Measurements from ENCODE around the gene ZSWIM5. TPM values are rescaled to one million over a fixed set of nuclear protein-coding genes. Genes with fewer than 3 reads are reported as not detected.

Gene ZSWIM5
- total and polyA plus RNA-seq, 2 of the 8 experiments (the other 6 are each of a cell fraction or from before 2014, with no cell fraction given): 2.5 to 3.9 TPM

DNA sequence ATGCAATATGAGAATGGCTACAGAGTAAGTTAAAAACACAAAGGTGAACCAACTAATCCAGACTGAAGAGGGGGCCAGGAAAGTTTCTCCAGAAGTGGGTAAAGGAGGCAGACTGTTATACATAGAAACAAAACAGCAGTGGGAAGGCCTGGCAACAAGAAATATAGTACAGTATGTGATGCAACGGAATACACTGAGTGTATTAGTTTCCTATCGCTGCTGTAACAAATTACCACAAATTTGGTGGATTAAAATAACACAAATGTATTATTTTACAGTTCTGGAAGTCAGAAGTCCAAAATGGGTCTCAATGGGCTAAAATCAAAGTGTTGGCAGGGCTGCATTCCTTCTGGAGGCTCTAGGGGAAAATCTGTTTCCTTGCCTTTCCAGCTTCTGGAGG lies 95.2 kb downstream of the ZSWIM5 start:
- H3K18ac ChIP-seq (ENCODE audit: extremely low read depth, low read length): no peak overlapping the region
- no peaks in the 10 kb centered on the region for H3K4me1 ChIP-seq (replicated peaks in 1 of 4; ENCODE audit: control insufficient read depth in 3 of 4, insufficient read depth in 4 of 4, low read length in 3 of 4)
- no peak overlapping the region for H3K23ac ChIP-seq (ENCODE audit: insufficient read length)
- H3K79me2 ChIP-seq (ENCODE audit: control insufficient read depth in 1 of 2, insufficient read depth in 2 of 2, low read length in 2 of 2): no peaks in the 10 kb centered on the region
- H4K91ac ChIP-seq (replicated peaks; ENCODE audit: insufficient read length, low read length): no peak overlapping the region
- H3K27me3 ChIP-seq (replicated peaks in 1 of 4; ENCODE audit: control insufficient read depth in 3 of 4, extremely low read depth in 1 of 4, insufficient read depth in 3 of 4, low read length in 3 of 4): peaks cover 0 to 1% (median 0%) of the 10 kb centered on the region in 4 experiments; a peak in 1 of 7 replicates
- H2BK12ac ChIP-seq (ENCODE audit: low read depth, low read length): no peak overlapping the region
- no peak for FAIRE-seq
- no peak overlapping the region for H3K9ac ChIP-seq (replicated peaks in 1 of 4; ENCODE audit: extremely low read depth in 1 of 4, low read depth in 3 of 4, low read length in 3 of 4)
- CTCF ChIA-PET (ENCODE audit: partially characterized antibody): interaction anchor here (0.6 kb wide), 1 partner anchor 63 kb away, joined by 3 read pairs; no protein-coding TSS in a partner anchor
- H2BK5ac ChIP-seq (ENCODE audit: low read depth, low read length): no peak overlapping the region
- H3K14ac ChIP-seq (ENCODE audit: insufficient read length): no peak overlapping the region
- no peak overlapping the region for H4K8ac ChIP-seq (ENCODE audit: extremely low read depth, insufficient read depth, low read length)
- H4K5ac ChIP-seq (ENCODE audit: insufficient read length, low read depth, low read length): no peak overlapping the region
- no peaks in the 10 kb centered on the region for H3K79me1 ChIP-seq (ENCODE audit: low read depth, low read length)
- H3K23me2 ChIP-seq (ENCODE audit: low read depth, low read length): no peaks in the 10 kb centered on the region
- no peak overlapping the region for H3K4ac ChIP-seq (replicated peaks; ENCODE audit: insufficient read length, low read depth, low read length)
- H3K27ac ChIP-seq (ENCODE audit: low read depth, low read length): no peak overlapping the region
- DNase-seq (ENCODE audit: low read depth in 1 of 2, low spot score in 2 of 2): no peak
- H2AK5ac ChIP-seq (ENCODE audit: low read depth, low read length): no peak overlapping the region
- WGBS, 2 experiments (ENCODE audit: extremely low coverage in 1 of 2, insufficient coverage in 1 of 2, insufficient read length in 1 of 2, insufficient replicate concordance in 2 of 2, low coverage in 1 of 2, low lambda C conversion rate in 2 of 2, missing lambda C conversion rate in 1 of 2): 98% methylated on average over 2 of the region's 2 CpGs; no CpG with 5 or more reads in 1 of the 2 experiments
- H3K4me3 ChIP-seq (ENCODE audit: extremely low read depth in 1 of 4, insufficient read depth in 2 of 4, low read depth in 3 of 4, low read length in 4 of 4): no peak overlapping the region
- H3K9me3 ChIP-seq (ENCODE audit: insufficient read depth in 2 of 2, low read depth in 1 of 2, low read length in 1 of 2): peaks cover 9 to 18% of the 10 kb centered on the region in 2 experiments; a peak in 2 of 4 replicates
- H2BK120ac ChIP-seq (replicated peaks; ENCODE audit: low read depth, low read length): no peak overlapping the region
- POLR2A ChIA-PET (ENCODE audit: partially characterized antibody): no interaction called here
- H3K36me3 ChIP-seq (ENCODE audit: control insufficient read depth in 2 of 4, insufficient read depth in 4 of 4, low read length in 3 of 4): peaks cover 0 to 3% (median 0%) of the 10 kb centered on the region in 4 experiments; a peak in 1 of 8 replicates
- TF ChIP-seq, protein P1, sequence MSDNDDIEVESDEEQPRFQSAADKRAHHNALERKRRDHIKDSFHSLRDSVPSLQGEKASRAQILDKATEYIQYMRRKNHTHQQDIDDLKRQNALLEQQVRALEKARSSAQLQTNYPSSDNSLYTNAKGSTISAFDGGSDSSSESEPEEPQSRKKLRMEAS (IDR thresholded peaks at IDR 0.05): no peak
- no peak for TF ChIP-seq SIN3A (conservative IDR thresholded peaks at IDR 0.05 in 1 of 2, IDR thresholded peaks at IDR 0.05 in 1 of 2; ENCODE audit: low read depth in 1 of 2, low read length in 2 of 2)
- H3K4me2 ChIP-seq (ENCODE audit: insufficient read depth in 1 of 2, low read depth in 2 of 2, low read length in 2 of 2): no peak overlapping the region
- H4K20me1 ChIP-seq (replicated peaks in 1 of 2; ENCODE audit: control insufficient read depth in 1 of 2, insufficient read depth in 2 of 2, low read length in 2 of 2): no peaks in the 10 kb centered on the region
- no peak overlapping the region for H2AFZ ChIP-seq (ENCODE audit: low read length)
- H2BK20ac ChIP-seq (ENCODE audit: low read length): no peak overlapping the region
- no peak overlapping the region for H2BK15ac ChIP-seq (ENCODE audit: low read length)
- H3K56ac ChIP-seq (replicated peaks; ENCODE audit: insufficient read length, low read depth, low read length): no peak overlapping the region
